Measurements from ENCODE around the gene SYCP2.
"Not testable (repeated sequence)": the region's sequence is repeated elsewhere in the genome, so short reads cannot be mapped to it uniquely, and the experiment has no call there.

Gene SYCP2

GRCh38 chr20:59957568-59957967 is 24.1 kb upstream of the SYCP2 start:
- H3K23ac ChIP-seq (ENCODE audit: low read length in 2 of 2); H2AFZ ChIP-seq (ENCODE audit: low read depth, low read length); H3K4me2 ChIP-seq (ENCODE audit: low read length, poor library complexity, severe bottlenecking); H3K4me1 ChIP-seq (ENCODE audit: control insufficient read depth, insufficient read depth, low read depth, low read length); H2BK120ac ChIP-seq (ENCODE audit: low read depth, low read length); DNase-seq; H3K36me3 ChIP-seq (ENCODE audit: control insufficient read depth in 1 of 2, insufficient read depth in 2 of 2, low read depth in 1 of 2, low read length in 2 of 2); H2BK5ac ChIP-seq (ENCODE audit: low read depth, low read length, poor library complexity, severe bottlenecking); H2BK12ac ChIP-seq (ENCODE audit: low read length in 2 of 2); H3K4ac ChIP-seq (ENCODE audit: low read depth in 1 of 2, low read length in 2 of 2); H3K9me3 ChIP-seq (ENCODE audit: control insufficient read depth, low read length); H3K14ac ChIP-seq (ENCODE audit: low read length in 2 of 2); H2BK15ac ChIP-seq (ENCODE audit: low read depth, poor library complexity, severe bottlenecking); H4K91ac ChIP-seq (ENCODE audit: low read length); H2AK5ac ChIP-seq (ENCODE audit: low read length, severe bottlenecking); H4K8ac ChIP-seq (ENCODE audit: low read length); H3K18ac ChIP-seq (ENCODE audit: low read depth in 1 of 2, low read length in 2 of 2); H3K27ac ChIP-seq (ENCODE audit: low read length, poor library complexity, severe bottlenecking); H3K79me1 ChIP-seq (replicated peaks; ENCODE audit: low read length, poor library complexity, severe bottlenecking); H3K9ac ChIP-seq (ENCODE audit: low read length); H3K4me3 ChIP-seq (ENCODE audit: insufficient read depth in 1 of 2, low read depth in 1 of 2, low read length in 2 of 2); H3K27me3 ChIP-seq (ENCODE audit: control insufficient read depth in 1 of 2, insufficient read depth in 1 of 2, low read length in 2 of 2): not testable (repeated sequence)

DNA sequence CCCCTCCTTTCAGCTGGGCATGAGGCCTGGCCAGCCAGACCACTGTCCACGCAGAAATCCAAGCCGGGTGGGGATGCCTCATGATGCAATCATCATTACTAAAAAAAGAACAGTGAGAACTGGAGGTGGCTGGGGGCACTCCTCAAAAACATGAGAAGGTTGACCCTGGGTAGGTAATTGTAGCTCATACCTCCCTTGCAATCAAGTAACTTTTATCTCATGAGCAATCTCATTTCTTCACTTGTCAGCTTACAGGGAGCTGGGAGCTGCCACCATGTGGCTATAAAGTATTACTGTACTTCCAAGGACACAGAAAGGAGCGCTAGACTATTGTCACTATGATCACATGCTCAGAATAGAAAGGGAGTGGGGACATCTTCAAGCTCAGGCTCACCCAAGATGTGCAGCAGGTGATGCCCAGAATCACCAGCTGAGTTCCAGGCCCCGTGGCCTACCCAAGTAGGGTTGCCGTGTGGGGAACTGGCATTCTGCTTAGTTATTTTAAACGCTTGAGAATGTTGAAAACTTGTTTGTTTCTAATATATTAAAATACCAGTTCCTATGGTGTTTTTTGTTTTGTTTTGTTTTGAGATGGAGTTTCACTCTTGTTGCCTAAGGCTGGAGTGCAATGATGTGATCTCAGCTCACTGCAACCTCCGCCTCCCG is 21.8 kb upstream of the SYCP2 start:
- Histone ChIP-seq H3K9ac (ENCODE audit: low read length) (no peak overlapping the region), H3K4me3 (ENCODE audit: insufficient read depth in 1 of 2, low read depth in 1 of 2, low read length in 2 of 2) (no peak overlapping the region), H3K4me1 (ENCODE audit: control insufficient read depth, insufficient read depth, low read depth, low read length) (no peaks in the 10 kb centered on the region), H2AFZ (ENCODE audit: low read depth, low read length) (no peak overlapping the region), H3K4ac (ENCODE audit: low read depth in 1 of 2, low read length in 2 of 2) (no peak overlapping the region), H3K23ac (ENCODE audit: low read length in 2 of 2) (no peak overlapping the region), H3K9me3 (ENCODE audit: control insufficient read depth, low read length) (no peaks in the 10 kb centered on the region), H4K91ac (ENCODE audit: low read length) (no peak overlapping the region), H3K79me1 (replicated peaks; ENCODE audit: low read length, poor library complexity, severe bottlenecking) (peaks cover under 1% of the 10 kb centered on the region), H4K8ac (ENCODE audit: low read length) (no peak overlapping the region), H2BK5ac (ENCODE audit: low read depth, low read length, poor library complexity, severe bottlenecking) (no peak overlapping the region), H3K36me3 (ENCODE audit: control insufficient read depth in 1 of 2, insufficient read depth in 2 of 2, low read depth in 1 of 2, low read length in 2 of 2) (no peaks in the 10 kb centered on the region), H3K27me3 (ENCODE audit: control insufficient read depth in 1 of 2, insufficient read depth in 1 of 2, low read length in 2 of 2) (no peaks in the 10 kb centered on the region), H3K27ac (ENCODE audit: low read length, poor library complexity, severe bottlenecking) (no peak overlapping the region), H2AK5ac (ENCODE audit: low read length, severe bottlenecking) (no peak overlapping the region), H2BK120ac (ENCODE audit: low read depth, low read length) (no peak overlapping the region), H3K14ac (ENCODE audit: low read length in 2 of 2) (no peak overlapping the region), H2BK15ac (ENCODE audit: low read depth, poor library complexity, severe bottlenecking) (no peak overlapping the region), H2BK12ac (ENCODE audit: low read length in 2 of 2) (no peak overlapping the region), H3K4me2 (ENCODE audit: low read length, poor library complexity, severe bottlenecking) (no peak overlapping the region), H3K18ac (ENCODE audit: low read depth in 1 of 2, low read length in 2 of 2) (no peak overlapping the region)
- 77% methylated on average over 7 of the region's 8 CpGs for WGBS
- DNase-seq: peak; percentile 27

DNA sequence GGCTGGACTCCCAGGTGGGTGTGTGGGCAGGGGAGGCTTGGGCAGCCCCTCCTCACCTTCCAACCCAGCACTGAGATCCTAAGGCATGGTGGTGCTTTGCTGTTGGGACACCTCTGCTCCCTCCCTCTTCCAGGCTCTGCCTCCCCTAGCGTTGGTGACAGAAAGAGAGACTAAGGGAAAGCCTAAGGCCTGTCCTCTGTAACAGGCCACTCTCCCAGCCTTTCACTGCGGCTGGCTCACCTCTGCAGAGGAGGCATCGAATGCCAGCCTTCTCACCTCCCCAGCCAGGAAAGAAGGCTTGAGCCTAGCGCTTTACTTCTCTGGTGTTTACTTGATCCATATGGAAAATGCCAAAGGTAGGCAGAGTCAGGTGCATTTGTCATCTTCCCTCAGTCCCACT is 21.3 kb upstream of the SYCP2 start:
- H3K23ac ChIP-seq (ENCODE audit: low read length in 2 of 2): no peak overlapping the region
- no peak overlapping the region for H4K91ac ChIP-seq (ENCODE audit: low read length)
- no peak overlapping the region for H2BK5ac ChIP-seq (ENCODE audit: low read depth, low read length, poor library complexity, severe bottlenecking)
- H3K4me3 ChIP-seq (ENCODE audit: insufficient read depth in 1 of 2, low read depth in 1 of 2, low read length in 2 of 2): no peak overlapping the region
- no peak for DNase-seq
- no peak overlapping the region for H2AFZ ChIP-seq (ENCODE audit: low read depth, low read length)
- H2BK120ac ChIP-seq (ENCODE audit: low read depth, low read length): no peak overlapping the region
- H3K27me3 ChIP-seq (ENCODE audit: control insufficient read depth in 1 of 2, insufficient read depth in 1 of 2, low read length in 2 of 2): no peaks in the 10 kb centered on the region
- H3K27ac ChIP-seq (ENCODE audit: low read length, poor library complexity, severe bottlenecking): no peak overlapping the region
- peaks cover 2% of the 10 kb centered on the region for H3K79me1 ChIP-seq (replicated peaks; ENCODE audit: low read length, poor library complexity, severe bottlenecking)
- H3K9ac ChIP-seq (ENCODE audit: low read length): no peak overlapping the region
- no peak overlapping the region for H3K18ac ChIP-seq (ENCODE audit: low read depth in 1 of 2, low read length in 2 of 2)
- H4K8ac ChIP-seq (ENCODE audit: low read length): no peak overlapping the region
- no peaks in the 10 kb centered on the region for H3K36me3 ChIP-seq (ENCODE audit: control insufficient read depth in 1 of 2, insufficient read depth in 2 of 2, low read depth in 1 of 2, low read length in 2 of 2)
- WGBS: 76% methylated on average over 4 of the region's 4 CpGs
- H3K4me2 ChIP-seq (ENCODE audit: low read length, poor library complexity, severe bottlenecking): no peak overlapping the region
- no peaks in the 10 kb centered on the region for H3K9me3 ChIP-seq (ENCODE audit: control insufficient read depth, low read length)
- H3K4ac ChIP-seq (ENCODE audit: low read depth in 1 of 2, low read length in 2 of 2): no peak overlapping the region
- no peak overlapping the region for H2AK5ac ChIP-seq (ENCODE audit: low read length, severe bottlenecking)
- H2BK12ac ChIP-seq (ENCODE audit: low read length in 2 of 2): no peak overlapping the region
- H3K14ac ChIP-seq (ENCODE audit: low read length in 2 of 2): no peak overlapping the region
- no peaks in the 10 kb centered on the region for H3K4me1 ChIP-seq (ENCODE audit: control insufficient read depth, insufficient read depth, low read depth, low read length)
- no peak overlapping the region for H2BK15ac ChIP-seq (ENCODE audit: low read depth, poor library complexity, severe bottlenecking)

- Histone ChIP-seq H3K27me3 (ENCODE audit: control insufficient read depth in 1 of 2, insufficient read depth in 1 of 2, low read length in 2 of 2) (no peaks in the 10 kb centered on the region), H2AFZ (ENCODE audit: low read depth, low read length) (no peak overlapping the region), H3K27ac (ENCODE audit: low read length, poor library complexity, severe bottlenecking) (no peak overlapping the region), H3K36me3 (ENCODE audit: control insufficient read depth in 1 of 2, insufficient read depth in 2 of 2, low read depth in 1 of 2, low read length in 2 of 2) (peaks cover 0 to 14% of the 10 kb centered on the region in 2 experiments), H3K4me3 (ENCODE audit: insufficient read depth in 1 of 2, low read depth in 1 of 2, low read length in 2 of 2) (no peak overlapping the region), H3K4me1 (ENCODE audit: control insufficient read depth, insufficient read depth, low read depth, low read length) (no peaks in the 10 kb centered on the region), H2AK5ac (ENCODE audit: low read length, severe bottlenecking) (no peak overlapping the region), H3K9ac (ENCODE audit: low read length) (no peak overlapping the region), H4K91ac (ENCODE audit: low read length) (no peak overlapping the region), H3K9me3 (ENCODE audit: control insufficient read depth, low read length) (no peaks in the 10 kb centered on the region), H4K8ac (ENCODE audit: low read length) (no peak overlapping the region), H3K4me2 (ENCODE audit: low read length, poor library complexity, severe bottlenecking) (no peak overlapping the region), H3K18ac (ENCODE audit: low read depth in 1 of 2, low read length in 2 of 2) (no peak overlapping the region), H3K23ac (ENCODE audit: low read length in 2 of 2) (no peak overlapping the region), H2BK12ac (ENCODE audit: low read length in 2 of 2) (no peak overlapping the region), H3K4ac (ENCODE audit: low read depth in 1 of 2, low read length in 2 of 2) (no peak overlapping the region), H2BK5ac (ENCODE audit: low read depth, low read length, poor library complexity, severe bottlenecking) (no peak overlapping the region), H3K14ac (ENCODE audit: low read length in 2 of 2) (no peak overlapping the region), H2BK120ac (ENCODE audit: low read depth, low read length) (no peak overlapping the region), H3K79me1 (replicated peaks; ENCODE audit: low read length, poor library complexity, severe bottlenecking) (peaks cover 4% of the 10 kb centered on the region), H2BK15ac (ENCODE audit: low read depth, poor library complexity, severe bottlenecking) (no peak overlapping the region)
- DNase-seq: no peak
- 92% methylated on average over 4 of the region's 6 CpGs for WGBS
These were observed 16.5 kb upstream of the SYCP2 start for GRCh38 chr20:59949911-59950310.

Measured in mesenchymal stem cell (in vitro differentiated cells and primary cell).